Endothelial cell of umbilical vein (primary cell): ENCODE data around the gene FXYD6. TPM values are rescaled to one million over a fixed set of nuclear protein-coding genes. Genes with fewer than 3 reads are reported as not detected.

ENCODE experiments used
- BruUV-seq: library from RNA; stranded (reverse); fragments of 400-500 nt; replicated peaks from 2 replicates; lab custom pipeline; 2021; lab: Mats Ljungman, UMichigan
- CTCF ChIA-PET: fragments of 300-600, 350-600 bp; sonication (Branson Sonifier 250); formaldehyde crosslinking; loops from one replicate; lab custom pipeline; 2021; ENCODE audit warnings: antibody characterized with exemption, inconsistent platforms; lab: Charles Lee
- POLR2A ChIA-PET: fragments of 300-600, 350-600 bp; sonication (Branson Sonifier 250); formaldehyde crosslinking; loops from one replicate; lab custom pipeline; 2021; ENCODE audit warnings: antibody characterized with exemption, inconsistent platforms; lab: Charles Lee
- DNase-seq: peaks from one replicate; pipeline ENCODE4 v3.0.0-alpha.2; 2011; ENCODE audit warnings: low read depth, low spot score
- FAIRE-seq: peaks from 2 replicates; lab custom pipeline; 2011; peaks lifted over from hg19 to GRCh38; lab: Jason Lieb, UNC
- H2AFZ ChIP-seq: 2 replicates; pipeline ENCODE4 v1.6.0; 2012; ENCODE audit warnings: low read depth, low read length, control low read depth, inconsistent platforms
- H3K27ac ChIP-seq: 2 replicates; pipeline ENCODE4 v1.5.1; 2011; ENCODE audit warnings: low read depth, mild to moderate bottlenecking, control low read depth, low read length, moderate library complexity; ENCODE audit not compliant: insufficient read depth
- H3K27me3 ChIP-seq, 2 experiments: 2 replicates each; pipeline versions ENCODE4 v1.6.0 to v1.6.1; 2011; ENCODE audit warnings: low read length in 2 of 2, mixed read lengths in 1 of 2; ENCODE audit not compliant: control insufficient read depth in 2 of 2, insufficient read depth in 2 of 2
- H3K36me3 ChIP-seq, 2 experiments: 2 replicates in 1 of 2; 3 replicates in 1 of 2; pipeline ENCODE4 v1.5.1; 2011; ENCODE audit warnings: low read length in 2 of 2, mild to moderate bottlenecking in 1 of 2, moderate library complexity in 1 of 2; ENCODE audit not compliant: control insufficient read depth in 2 of 2, insufficient read depth in 2 of 2; ENCODE audit errors: extremely low read depth in 1 of 2
- H3K4me1 ChIP-seq: 3 replicates; pipeline ENCODE4 v1.5.1; 2011; ENCODE audit warnings: mild to moderate bottlenecking, low read length; ENCODE audit not compliant: control insufficient read depth, insufficient read depth; ENCODE audit errors: extremely low read depth
- H3K4me2 ChIP-seq: 2 replicates; pipeline ENCODE4 v1.6.1; 2011; ENCODE audit warnings: low read length, control low read depth, mixed read lengths; ENCODE audit not compliant: insufficient read depth
- H3K4me3 ChIP-seq, 3 experiments: fragments of 200-600 bp in 1 of 3; sonication (generic), shearing (Covaris generic) in 1 of 3; replicated peaks in 1 of 3; 2 replicates each; pipeline ENCODE4 v1.5.1; 2011 to 2016; ENCODE audit warnings: control low read depth in 3 of 3, low read length in 3 of 3, mild to moderate bottlenecking in 2 of 3, inconsistent platforms in 1 of 3, low read depth in 1 of 3, moderate library complexity in 1 of 3; ENCODE audit not compliant: insufficient read depth in 1 of 3
- H3K79me2 ChIP-seq: 2 replicates; pipeline ENCODE4 v1.6.0; 2012; ENCODE audit warnings: low read length, inconsistent platforms; ENCODE audit not compliant: control insufficient read depth, insufficient read depth
- H3K9ac ChIP-seq: replicated peaks from 2 replicates; pipeline ENCODE3; 2011; ENCODE audit warnings: low read length, control low read depth; ENCODE audit not compliant: insufficient read depth; ENCODE audit errors: extremely low read depth
- H3K9me1 ChIP-seq: replicated peaks from 3 replicates; pipeline ENCODE4 v1.6.0; 2011; ENCODE audit warnings: mild to moderate bottlenecking, low read length; ENCODE audit not compliant: control insufficient read depth, insufficient read depth; ENCODE audit errors: extremely low read depth
- H3K9me3 ChIP-seq: replicated peaks from 2 replicates; pipeline ENCODE4 v1.5.1; 2012; ENCODE audit warnings: low read length, inconsistent platforms; ENCODE audit not compliant: control insufficient read depth, insufficient read depth
- H4K20me1 ChIP-seq: replicated peaks from 2 replicates; pipeline ENCODE3; 2011; ENCODE audit warnings: mild to moderate bottlenecking, low read length; ENCODE audit not compliant: control insufficient read depth, insufficient read depth; ENCODE audit errors: extremely low read depth
- EZH2 ChIP-seq: IDR thresholded peaks from 2 replicates; pipeline ENCODE4 v1.6.1; 2012; ENCODE audit warnings: borderline replicate concordance, low read depth, mild to moderate bottlenecking, moderate library complexity, low read length, inconsistent platforms; ENCODE audit not compliant: severe bottlenecking
- FOS ChIP-seq: IDR thresholded peaks from 2 replicates; pipeline ENCODE4 v1.6.1; 2011; ENCODE audit warnings: mild to moderate bottlenecking, low read length, moderate library complexity, borderline replicate concordance; ENCODE audit not compliant: insufficient read depth
- GATA2 ChIP-seq: IDR thresholded peaks from 2 replicates; pipeline ENCODE4 v1.7.0; 2011; ENCODE audit warnings: low read depth, mild to moderate bottlenecking, moderate library complexity, mixed read lengths, low read length; ENCODE audit not compliant: insufficient read length, insufficient read depth
- JUN ChIP-seq: IDR thresholded peaks from 2 replicates; pipeline ENCODE4 v1.6.1; 2011; ENCODE audit warnings: borderline replicate concordance, low read depth; ENCODE audit not compliant: insufficient read length, insufficient read depth
- MYC ChIP-seq: IDR thresholded peaks from one replicate; pipeline ENCODE4 v1.6.1; 2011; ENCODE audit warnings: mild to moderate bottlenecking, low read depth, low read length
- POLR2A ChIP-seq: IDR thresholded peaks from 2 replicates; pipeline ENCODE4 v1.6.1; 2012; ENCODE audit warnings: low read depth, mild to moderate bottlenecking, control low read depth, low read length
- POLR2AphosphoS5 ChIP-seq: IDR thresholded peaks from 2 replicates; pipeline ENCODE4 v1.6.1; 2012; ENCODE audit warnings: low read depth, mild to moderate bottlenecking, control low read depth, low read length, moderate library complexity; ENCODE audit not compliant: insufficient read depth
- dilution Hi-C: fragments of 300-500 bp; cut with MboI; formaldehyde crosslinking; loops from one replicate; pipeline ENCODE4 v1.15.0; 2019; ENCODE audit warnings: low sequenced_read_pairs; ENCODE audit not compliant: extremely low pct_ligation_motif_present
- intact Hi-C: fragments of 100-400 bp; cut with micrococcal nuclease; formaldehyde crosslinking; loops from one replicate; pipeline ENCODE4 v1.10.0; 2022
- polyA plus RNA-seq, 4 experiments: library from polyadenylated mRNA; depleted of rRNA in 3 of 4; stranded (reverse) in 3 of 4; unstranded in 1 of 4; fragments of >200 nt; gene quantifications; 2 replicates each; pipeline versions ENCODE4 v1.2.1 to v1.2.3, GENCODE V29; 2011 to 2012; ENCODE audit warnings: missing spikeins in 1 of 4
- total RNA-seq: library from RNA; stranded (reverse); gene quantifications from 2 replicates; pipeline ENCODE4 v1.2.3, GENCODE V29; 2021
- TF ChIP-seq, protein P1 (sequence below), 2 donors: IDR thresholded peaks; 1 replicate in 1 of 2; 2 replicates in 1 of 2; pipeline ENCODE4 v1.5.1; 2011; ENCODE audit warnings: low read length in 2 of 2, mild to moderate bottlenecking in 2 of 2, moderate library complexity in 2 of 2, control low read depth in 1 of 2, inconsistent platforms in 1 of 2, low read depth in 1 of 2; ENCODE audit not compliant: insufficient read depth in 1 of 2; ENCODE audit errors: extremely low read depth in 1 of 2
- TF ChIP-seq, protein P2 (sequence below): IDR thresholded peaks from 2 replicates; pipeline ENCODE4 v1.6.1; 2011; ENCODE audit not compliant: insufficient read depth, insufficient read length

FXYD6 gene
- total and polyA plus RNA-seq, 2 donors (not counting 3 experiments of a cell fraction or from before 2014, with no cell fraction given) = 1.4 to 8.7 TPM

DNA sequence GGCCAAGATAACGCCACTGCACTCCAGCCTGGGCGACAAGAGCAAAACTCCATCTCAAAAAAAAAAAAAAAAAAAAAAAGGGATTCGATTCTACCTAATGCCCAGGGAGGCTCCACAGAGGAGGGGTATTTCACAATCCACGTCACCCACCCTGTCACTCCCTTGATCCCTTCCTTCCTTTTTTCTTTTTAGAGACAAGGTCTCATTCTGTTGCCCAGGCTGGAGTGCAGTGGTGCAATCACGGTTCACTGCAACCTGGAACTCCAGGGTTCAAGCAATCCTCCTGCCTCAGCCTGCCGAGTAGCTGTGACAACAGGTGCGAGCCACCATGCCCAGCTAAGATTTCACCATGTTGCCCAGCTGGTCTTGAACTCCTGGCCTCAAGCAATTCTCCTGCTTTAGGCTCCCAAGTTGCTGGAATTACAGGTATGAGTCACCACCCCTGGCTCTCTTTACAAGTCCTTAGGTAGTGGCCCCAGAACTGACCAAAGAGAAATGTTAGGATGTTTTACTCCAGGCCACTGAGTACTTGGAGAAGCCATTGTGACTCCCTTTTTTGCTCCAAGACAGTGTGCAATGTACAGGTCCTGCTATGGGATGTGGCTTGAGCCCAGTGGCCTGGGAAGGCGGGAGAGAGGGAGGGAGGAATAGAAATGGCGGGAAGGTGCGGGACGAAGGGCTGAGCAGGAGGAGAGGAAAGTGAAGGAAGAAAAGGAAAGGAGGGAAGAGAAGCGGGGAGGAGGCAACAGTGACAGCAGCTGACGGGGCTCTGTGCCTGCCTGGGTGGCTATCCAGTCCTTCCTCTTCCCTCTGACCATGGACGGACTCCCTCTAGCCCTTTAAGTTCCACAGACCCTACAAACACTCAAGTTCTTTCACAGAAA is 40.1 kb downstream of the FXYD6 start:
- TF ChIP-seq, protein P1, sequence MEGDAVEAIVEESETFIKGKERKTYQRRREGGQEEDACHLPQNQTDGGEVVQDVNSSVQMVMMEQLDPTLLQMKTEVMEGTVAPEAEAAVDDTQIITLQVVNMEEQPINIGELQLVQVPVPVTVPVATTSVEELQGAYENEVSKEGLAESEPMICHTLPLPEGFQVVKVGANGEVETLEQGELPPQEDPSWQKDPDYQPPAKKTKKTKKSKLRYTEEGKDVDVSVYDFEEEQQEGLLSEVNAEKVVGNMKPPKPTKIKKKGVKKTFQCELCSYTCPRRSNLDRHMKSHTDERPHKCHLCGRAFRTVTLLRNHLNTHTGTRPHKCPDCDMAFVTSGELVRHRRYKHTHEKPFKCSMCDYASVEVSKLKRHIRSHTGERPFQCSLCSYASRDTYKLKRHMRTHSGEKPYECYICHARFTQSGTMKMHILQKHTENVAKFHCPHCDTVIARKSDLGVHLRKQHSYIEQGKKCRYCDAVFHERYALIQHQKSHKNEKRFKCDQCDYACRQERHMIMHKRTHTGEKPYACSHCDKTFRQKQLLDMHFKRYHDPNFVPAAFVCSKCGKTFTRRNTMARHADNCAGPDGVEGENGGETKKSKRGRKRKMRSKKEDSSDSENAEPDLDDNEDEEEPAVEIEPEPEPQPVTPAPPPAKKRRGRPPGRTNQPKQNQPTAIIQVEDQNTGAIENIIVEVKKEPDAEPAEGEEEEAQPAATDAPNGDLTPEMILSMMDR (IDR thresholded peaks at IDR 0.05; ENCODE audit: extremely low read depth in 1 of 2, insufficient read depth in 1 of 2, low read depth in 1 of 2, low read length in 2 of 2) = no peak
- TF ChIP-seq GATA2 (no peak), EZH2 (no peak), POLR2A (no peak), JUN (no peak), FOS (no peak), POLR2AphosphoS5 (no peak), MYC (no peak)
- TF ChIP-seq, protein P2, sequence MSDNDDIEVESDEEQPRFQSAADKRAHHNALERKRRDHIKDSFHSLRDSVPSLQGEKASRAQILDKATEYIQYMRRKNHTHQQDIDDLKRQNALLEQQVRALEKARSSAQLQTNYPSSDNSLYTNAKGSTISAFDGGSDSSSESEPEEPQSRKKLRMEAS = no peak
- CTCF ChIA-PET = interaction anchor here (1.2 to 3.3 kb wide), 2 partner anchors 69 to 110 kb away, joined by 5 to 27 read pairs; no protein-coding TSS in a partner anchor
- BruUV-seq = no TSS peak
- Histone ChIP-seq H3K4me3 (no peak overlapping the region), H3K9me1 (no peaks in the 10 kb centered on the region), H2AFZ (no peak overlapping the region), H3K9ac (no peak overlapping the region), H3K79me2 (no peaks in the 10 kb centered on the region), H3K4me1 (no peaks in the 10 kb centered on the region), H4K20me1 (no peaks in the 10 kb centered on the region), H3K27ac (no peak overlapping the region), H3K4me2 (no peak overlapping the region), H3K9me3 (no peaks in the 10 kb centered on the region), H3K36me3 (no peaks in the 10 kb centered on the region), H3K27me3 (peaks cover 0 to 10% of the 10 kb centered on the region in 2 experiments)
- FAIRE-seq = no peak
- intact Hi-C loops = no loop called here
- POLR2A ChIA-PET = no interaction called here
- DNase-seq = no peak
- dilution Hi-C loops = no loop called here
